ENCODE results near the gene TCF19.
"Not testable (repeated sequence)": the region's sequence is repeated elsewhere in the genome, so short reads cannot be mapped to it uniquely, and the experiment has no call there.

Gene TCF19

DNA sequence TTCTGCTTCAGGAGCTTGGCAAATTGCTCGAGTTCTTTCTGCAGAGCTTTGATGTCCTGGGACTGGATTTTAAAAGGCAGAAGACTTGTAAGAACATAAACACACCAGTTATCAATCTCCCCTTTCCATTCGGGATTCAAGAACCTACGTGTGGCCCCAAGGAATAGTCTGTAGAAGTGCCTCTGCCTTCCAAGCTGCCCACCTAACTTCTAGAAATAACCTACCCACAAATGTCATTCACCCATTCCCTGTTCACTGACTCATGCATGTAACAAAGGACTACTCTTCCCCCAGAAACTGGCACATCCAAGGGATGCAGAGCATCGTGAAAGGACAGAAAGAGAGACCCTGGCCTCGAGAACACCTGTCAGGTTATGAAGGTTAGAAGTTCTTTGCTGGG lies 7.6 kb downstream of the TCF19 start:
- no peak for DNase-seq (ENCODE audit: low read depth, low spot score)
- no peak overlapping the region for H3K4me3 ChIP-seq (ENCODE audit: low read depth, low read length)
- TF ChIP-seq, protein P1, sequence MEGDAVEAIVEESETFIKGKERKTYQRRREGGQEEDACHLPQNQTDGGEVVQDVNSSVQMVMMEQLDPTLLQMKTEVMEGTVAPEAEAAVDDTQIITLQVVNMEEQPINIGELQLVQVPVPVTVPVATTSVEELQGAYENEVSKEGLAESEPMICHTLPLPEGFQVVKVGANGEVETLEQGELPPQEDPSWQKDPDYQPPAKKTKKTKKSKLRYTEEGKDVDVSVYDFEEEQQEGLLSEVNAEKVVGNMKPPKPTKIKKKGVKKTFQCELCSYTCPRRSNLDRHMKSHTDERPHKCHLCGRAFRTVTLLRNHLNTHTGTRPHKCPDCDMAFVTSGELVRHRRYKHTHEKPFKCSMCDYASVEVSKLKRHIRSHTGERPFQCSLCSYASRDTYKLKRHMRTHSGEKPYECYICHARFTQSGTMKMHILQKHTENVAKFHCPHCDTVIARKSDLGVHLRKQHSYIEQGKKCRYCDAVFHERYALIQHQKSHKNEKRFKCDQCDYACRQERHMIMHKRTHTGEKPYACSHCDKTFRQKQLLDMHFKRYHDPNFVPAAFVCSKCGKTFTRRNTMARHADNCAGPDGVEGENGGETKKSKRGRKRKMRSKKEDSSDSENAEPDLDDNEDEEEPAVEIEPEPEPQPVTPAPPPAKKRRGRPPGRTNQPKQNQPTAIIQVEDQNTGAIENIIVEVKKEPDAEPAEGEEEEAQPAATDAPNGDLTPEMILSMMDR (IDR thresholded peaks at IDR 0.05; ENCODE audit: low read depth, low read length), result no peak
- in situ Hi-C loops (cut with HindIII; ENCODE audit: low sequenced_read_pairs), result no loop called here

DNA sequence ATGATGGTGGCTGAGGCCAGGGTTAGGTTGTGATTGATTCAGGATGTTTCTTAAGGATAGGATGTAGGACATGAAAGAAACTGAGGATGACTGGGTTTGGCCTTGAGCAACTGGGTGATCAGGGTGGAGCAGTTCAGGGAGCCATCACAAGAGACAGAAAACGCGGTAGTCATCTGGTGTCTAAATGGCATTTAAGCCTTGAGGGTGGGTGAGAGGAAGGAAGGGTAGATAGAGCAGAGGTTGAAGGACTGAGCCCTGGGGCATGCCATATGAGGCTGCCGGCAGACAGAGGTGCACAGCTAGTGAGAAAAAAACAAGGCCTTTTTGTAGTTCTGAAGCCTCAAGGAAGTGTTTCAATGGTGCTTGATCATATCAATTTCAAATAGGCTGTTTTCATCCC lies 10.2 kb downstream of the TCF19 start:
- TF ChIP-seq, protein P1 (IDR thresholded peaks at IDR 0.05; ENCODE audit: low read depth, low read length), result no peak
- no peak for DNase-seq (ENCODE audit: low read depth, low spot score)
- in situ Hi-C loops (cut with HindIII; ENCODE audit: low sequenced_read_pairs), result no loop called here
- H3K4me3 ChIP-seq (ENCODE audit: low read depth, low read length), result no peak overlapping the region

GRCh38 chr6:31169123-31169857 lies 10.9 kb downstream of the TCF19 start:
- no peak overlapping the region for H3K4me3 ChIP-seq (ENCODE audit: low read depth, low read length)
- TF ChIP-seq, protein P1 (IDR thresholded peaks at IDR 0.05; ENCODE audit: low read depth, low read length), result no peak
- DNase-seq (ENCODE audit: low read depth, low spot score), result no peak
- in situ Hi-C loops (cut with HindIII; ENCODE audit: low sequenced_read_pairs), result no loop called here

- DNase-seq (ENCODE audit: low read depth, low spot score); in situ Hi-C loops (cut with HindIII; ENCODE audit: low sequenced_read_pairs); H3K4me3 ChIP-seq (ENCODE audit: low read depth, low read length): not testable (repeated sequence)
These were observed 11.6 kb downstream of the TCF19 start for GRCh38 chr6:31169858-31170599.

- TF ChIP-seq, protein P1 (IDR thresholded peaks at IDR 0.05; ENCODE audit: low read depth, low read length), result no peak
- H3K4me3 ChIP-seq (ENCODE audit: low read depth, low read length), result no peak within 1 kb of the TSS
- in situ Hi-C loops (cut with HindIII; ENCODE audit: low sequenced_read_pairs), result no loop called here
- DNase-seq (ENCODE audit: low read depth, low spot score), result no peak
These were observed 12.2 kb downstream of the TCF19 start, which contains the start of gene POU5F1 for GRCh38 chr6:31170600-31170881. Gene POU5F1, minus strand, starts transcription at chr6:31170682. Its CDS starts 62 bp downstream, at chr6:31170620.

DNA sequence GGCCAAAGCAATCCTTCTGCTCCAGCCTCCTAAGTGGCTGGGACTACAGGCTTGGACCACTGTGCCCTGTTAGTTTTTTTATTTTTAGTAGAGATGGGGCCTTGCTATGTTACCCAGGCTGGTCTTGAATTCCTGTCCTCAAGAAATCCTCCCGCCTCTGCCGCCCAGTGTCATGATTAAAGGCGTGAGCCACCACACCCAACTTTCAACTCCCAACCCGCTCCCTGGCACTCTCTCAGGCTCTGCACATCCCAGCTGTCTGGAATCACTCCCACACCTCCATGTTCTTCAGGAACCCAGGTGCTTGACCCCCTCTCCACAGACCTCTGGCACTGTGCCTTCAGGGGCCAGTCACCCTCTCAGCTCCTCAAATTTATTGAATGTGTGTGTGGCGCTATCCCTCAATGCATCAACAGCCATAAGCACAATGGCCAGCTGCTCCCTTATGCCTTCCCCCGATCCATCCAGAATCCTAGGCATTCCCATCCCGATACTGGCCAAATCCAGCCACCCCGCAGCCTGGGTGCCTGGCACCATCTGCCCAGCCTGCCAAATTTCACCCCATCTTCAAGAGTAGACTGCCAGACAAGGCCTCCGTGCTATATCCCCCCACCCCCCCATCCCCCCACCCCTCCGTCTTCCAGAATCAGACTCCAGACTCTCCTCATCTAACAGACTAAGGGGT lies 12.7 kb downstream of the TCF19 start:
- H3K4me3 ChIP-seq (ENCODE audit: low read depth, low read length), result no peak overlapping the region
- in situ Hi-C loops (cut with HindIII; ENCODE audit: low sequenced_read_pairs), result no loop called here
- TF ChIP-seq, protein P1 (IDR thresholded peaks at IDR 0.05; ENCODE audit: low read depth, low read length), result no peak
- DNase-seq (ENCODE audit: low read depth, low spot score), result no peak

Measured in astrocyte of the spinal cord (primary cell).